GM23338 (cell line): ENCODE results near the gene GRB14. TPM values are rescaled to one million over a fixed set of nuclear protein-coding genes. Genes with fewer than 3 reads are reported as not detected.

Experiments used
- ATAC-seq: fragments of 200-7000 bp; cut with Tn5 transposase; 3 replicates; pipeline ENCODE4 v1.9.1; 2020
- DNase-seq: peaks from one replicate; pipeline ENCODE4 v3.0.0-alpha.2; 2015; ENCODE audit warnings: low spot score
- H2AFZ ChIP-seq: fragments of 200-600 bp; sonication (generic); 2 replicates; pipeline ENCODE4 v1.8.0; 2016; ENCODE audit warnings: antibody characterized with exemption, mild to moderate bottlenecking, moderate library complexity
- H3F3A ChIP-seq: fragments of 200-600 bp; sonication (generic); replicated peaks from 2 replicates; pipeline ENCODE4 v1.8.0; 2017; ENCODE audit warnings: antibody characterized with exemption, mixed run types, low read depth
- H3K27ac ChIP-seq: fragments of 200-600 bp; sonication (generic); 2 replicates; pipeline ENCODE4 v1.6.1; 2016; ENCODE audit warnings: low read depth
- H3K27me3 ChIP-seq: fragments of 200-600 bp; sonication (generic); 2 replicates; pipeline ENCODE4 v1.8.0; 2016; ENCODE audit warnings: mild to moderate bottlenecking, mixed run types, moderate library complexity; ENCODE audit not compliant: insufficient read depth
- H3K36me3 ChIP-seq: fragments of 200-600 bp; sonication (generic); 2 replicates; pipeline ENCODE4 v1.8.0; 2016; ENCODE audit warnings: mild to moderate bottlenecking; ENCODE audit not compliant: insufficient read depth
- H3K4me1 ChIP-seq: fragments of 200-600 bp; sonication (generic); 2 replicates; pipeline ENCODE4 v1.8.0; 2016; ENCODE audit warnings: mild to moderate bottlenecking, moderate library complexity; ENCODE audit not compliant: insufficient read depth
- H3K4me2 ChIP-seq: fragments of 200-600 bp; sonication (generic); 2 replicates; pipeline ENCODE4 v1.7.1; 2017; ENCODE audit warnings: mixed run types
- H3K4me3 ChIP-seq: fragments of 200-600 bp; sonication (generic); 2 replicates; pipeline ENCODE4 v1.6.1; 2016; ENCODE audit warnings: mixed run types
- H3K79me2 ChIP-seq: fragments of 200-600 bp; sonication (generic); replicated peaks from 2 replicates; pipeline ENCODE4 v1.8.0; 2017; ENCODE audit warnings: mild to moderate bottlenecking; ENCODE audit not compliant: insufficient read depth
- H3K9me2 ChIP-seq: fragments of 200-600 bp; sonication (generic); 2 replicates; pipeline ENCODE4 v1.8.0; 2017; ENCODE audit not compliant: insufficient read depth
- H4K20me1 ChIP-seq: fragments of 200-600 bp; sonication (generic); replicated peaks from 2 replicates; pipeline ENCODE4 v1.8.0; 2017; ENCODE audit warnings: mild to moderate bottlenecking; ENCODE audit not compliant: insufficient read depth
- H3K27ac Mint-ChIP-seq: 2 replicates; pipeline ENCODE4 v1.8.0; 2020; ENCODE audit warnings: inconsistent platforms, mild to moderate bottlenecking, moderate library complexity, mixed read lengths
- H3K27me3 Mint-ChIP-seq: 3 replicates; pipeline ENCODE4 v1.8.0; 2022; ENCODE audit warnings: low read depth, mild to moderate bottlenecking, moderate library complexity, mixed read lengths, inconsistent platforms; ENCODE audit not compliant: insufficient read depth, poor library complexity
- H3K36me3 Mint-ChIP-seq: 3 replicates; pipeline ENCODE4 v1.8.0; 2021; ENCODE audit warnings: low read depth, mild to moderate bottlenecking, inconsistent platforms, moderate library complexity, mixed read lengths
- H3K4me1 Mint-ChIP-seq: 3 replicates; pipeline ENCODE4 v1.8.0; 2020; ENCODE audit warnings: mild to moderate bottlenecking, inconsistent platforms, mixed read lengths
- H3K4me3 Mint-ChIP-seq: 3 replicates; pipeline ENCODE4 v1.8.0; 2021; ENCODE audit warnings: moderate library complexity, mild to moderate bottlenecking, inconsistent platforms, mixed read lengths
- H3K9me3 Mint-ChIP-seq: 3 replicates; pipeline ENCODE4 v1.8.0; 2020; ENCODE audit warnings: moderate library complexity, mild to moderate bottlenecking, inconsistent platforms, mixed read lengths
- CREB1 ChIP-seq: fragments of 250-450 bp; sonication (Bioruptor Pico); IDR thresholded peaks from 2 replicates; pipeline ENCODE4 v1.5.0; 2020; ENCODE audit warnings: low read depth, mild to moderate bottlenecking, moderate library complexity
- CTCF ChIP-seq, 2 experiments: fragments of 200-600 bp in 1 of 2; sonication (generic) in 1 of 2; conservative IDR thresholded peaks; 2 replicates each; pipeline versions ENCODE4 v1.5.1 to v1.6.1; 2016 to 2017; ENCODE audit warnings: antibody characterized with exemption in 2 of 2, low read depth in 2 of 2, mild to moderate bottlenecking in 2 of 2, moderate library complexity in 1 of 2
- ETS1 ChIP-seq: IDR thresholded peaks from 2 replicates; pipeline ENCODE4 v1.6.1; 2016; ENCODE audit warnings: antibody characterized with exemption
- EZH2 ChIP-seq: fragments of 200-600 bp; sonication (generic); IDR thresholded peaks from one replicate; pipeline ENCODE4 v1.8.0; 2017; ENCODE audit warnings: antibody characterized with exemption, mild to moderate bottlenecking, low read depth; ENCODE audit not compliant: unreplicated experiment
- EZH2phosphoT487 ChIP-seq: fragments of 200-600 bp; sonication (generic); IDR thresholded peaks from one replicate; pipeline ENCODE4 v1.8.1; 2018; ENCODE audit warnings: antibody characterized with exemption; ENCODE audit not compliant: unreplicated experiment
- JUNB ChIP-seq: IDR thresholded peaks from one replicate; pipeline ENCODE4 v1.6.1; 2016; ENCODE audit warnings: antibody characterized with exemption; ENCODE audit not compliant: unreplicated experiment
- POLR2AphosphoS5 ChIP-seq: IDR thresholded peaks from 2 replicates; pipeline ENCODE4 v1.6.1; 2016; ENCODE audit warnings: antibody characterized with exemption, low read depth
- REST ChIP-seq: IDR thresholded peaks from one replicate; pipeline ENCODE4 v1.6.1; 2018; ENCODE audit warnings: antibody characterized with exemption; ENCODE audit not compliant: unreplicated experiment
- STAT1 ChIP-seq: IDR thresholded peaks from one replicate; pipeline ENCODE4 v1.6.1; 2016; ENCODE audit warnings: antibody characterized with exemption; ENCODE audit not compliant: unreplicated experiment
- ZNF462 ChIP-seq: fragments of 250-450 bp; sonication (Bioruptor Pico); IDR thresholded peaks from 2 replicates; pipeline ENCODE4 v1.5.0; 2020; ENCODE audit warnings: mild to moderate bottlenecking, moderate library complexity
- polyA plus RNA-seq: library from polyadenylated mRNA; unstranded; fragments of >200 nt; fragmentation: Nextera tagmentation; extraction: Ambion mirVana; gene quantifications from 2 replicates; pipeline ENCODE4 v1.2.1, GENCODE V29; 2016
- total RNA-seq: library from RNA; depleted of rRNA; stranded (reverse); fragments of >200 nt; shearing (Covaris generic); gene quantifications from 2 replicates; pipeline ENCODE4 v1.2.3, GENCODE V29; 2014

Gene GRB14
- total and polyA plus RNA-seq, 2 experiments from 2014 or later, result 16.0 to 28.9 TPM

GRCh38 chr2:164496881-164497280 is 124.4 kb downstream of the GRB14 start (continued):
- TF ChIP-seq ZNF462 (CRISPR knock-in tag) (no peak), POLR2AphosphoS5 (no peak), EZH2 (no peak), REST (no peak)

GRCh38 chr2:164496421-164496820 is 124.9 kb downstream of the GRB14 start:
- Histone ChIP-seq H3K36me3 (no peaks in the 10 kb centered on the region), H3K27me3 (no peaks in the 10 kb centered on the region), H3F3A (no peaks in the 10 kb centered on the region), H2AFZ (no peak overlapping the region), H3K9me2 (no peaks in the 10 kb centered on the region), H4K20me1 (no peaks in the 10 kb centered on the region), H3K79me2 (no peaks in the 10 kb centered on the region), H3K4me2 (no peak overlapping the region), H3K27ac (no peak overlapping the region), H3K4me3 (no peak overlapping the region), H3K4me1 (peaks cover 8% of the 10 kb centered on the region)
- H3K27ac Mint-ChIP-seq, result no peak overlapping the region
- H3K4me1 Mint-ChIP-seq, result peaks cover 8% of the 10 kb centered on the region
- ATAC-seq, result no peak
- H3K9me3 Mint-ChIP-seq, result no peaks in the 10 kb centered on the region
- no peaks in the 10 kb centered on the region for H3K36me3 Mint-ChIP-seq
- no peaks in the 10 kb centered on the region for H3K27me3 Mint-ChIP-seq
- H3K4me3 Mint-ChIP-seq, result no peak overlapping the region
- no peak for DNase-seq
- TF ChIP-seq ETS1 (no peak), JUNB (no peak), CREB1 (no peak), EZH2phosphoT487 (no peak), CTCF (conservative IDR thresholded peaks at IDR 0.05; ENCODE audit: low read depth in 2 of 2) (no peak), STAT1 (no peak), POLR2AphosphoS5 (no peak)
